Esophagus squamous epithelium (tissue), 4 donors: ENCODE data around the gene ENTREP3.

ENCODE experiments used
- CTCF ChIP-seq, 6 experiments: fragments of 450-650 bp in 4 of 6; fragments of 200-600 bp in 2 of 6; sonication (generic) in 2 of 6; IDR thresholded peaks; one replicate each; pipeline ENCODE4 v1.5.1; 2016 to 2019; ENCODE audit warnings: antibody characterized with exemption in 6 of 6, mild to moderate bottlenecking in 4 of 6, moderate library complexity in 4 of 6
- POLR2A ChIP-seq, 4 donors: fragments of 450-650 bp; IDR thresholded peaks; one replicate each; pipeline ENCODE4 v1.6.1; 2017; ENCODE audit warnings: antibody characterized with exemption in 4 of 4, mild to moderate bottlenecking in 4 of 4, moderate library complexity in 3 of 4

GRCh38 chr1:155301342-155301841, 46.1 kb upstream of the ENTREP3 start, which contains the start of gene PKLR:
- TF ChIP-seq CTCF (IDR thresholded peaks at IDR 0.05), result no peak
- no peak for TF ChIP-seq POLR2A (IDR thresholded peaks at IDR 0.05)
